LNCAP (cell line): ENCODE measurements around the gene ERRFI1.

Experiments used
- TF ChIP-seq, protein P1 (sequence below): fragments of 450-650 bp; IDR thresholded peaks from 2 replicates; pipeline ENCODE4 v1.5.1; 2017; ENCODE audit warnings: mild to moderate bottlenecking

ERRFI1 gene

DNA sequence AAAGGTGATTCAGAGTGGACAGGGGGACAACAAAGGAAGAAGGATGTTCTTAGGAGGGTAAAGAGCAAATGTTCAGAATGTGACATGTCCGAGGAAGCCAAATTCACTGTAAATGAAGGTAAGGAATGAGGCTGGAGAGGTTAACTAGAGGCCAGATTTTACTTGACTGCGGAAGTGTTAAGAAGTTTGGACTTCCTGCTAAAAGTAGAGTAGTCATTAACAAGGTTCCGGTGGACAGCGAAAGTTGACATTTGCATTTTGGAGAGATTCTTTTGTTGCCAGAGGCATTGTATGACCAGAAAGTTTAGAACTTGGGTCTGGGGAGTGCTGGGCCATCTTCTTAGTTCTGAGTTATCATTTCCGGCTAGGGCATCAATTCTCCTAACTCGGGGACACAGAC lies 7.2 kb upstream of the ERRFI1 start:
- TF ChIP-seq, protein P1, sequence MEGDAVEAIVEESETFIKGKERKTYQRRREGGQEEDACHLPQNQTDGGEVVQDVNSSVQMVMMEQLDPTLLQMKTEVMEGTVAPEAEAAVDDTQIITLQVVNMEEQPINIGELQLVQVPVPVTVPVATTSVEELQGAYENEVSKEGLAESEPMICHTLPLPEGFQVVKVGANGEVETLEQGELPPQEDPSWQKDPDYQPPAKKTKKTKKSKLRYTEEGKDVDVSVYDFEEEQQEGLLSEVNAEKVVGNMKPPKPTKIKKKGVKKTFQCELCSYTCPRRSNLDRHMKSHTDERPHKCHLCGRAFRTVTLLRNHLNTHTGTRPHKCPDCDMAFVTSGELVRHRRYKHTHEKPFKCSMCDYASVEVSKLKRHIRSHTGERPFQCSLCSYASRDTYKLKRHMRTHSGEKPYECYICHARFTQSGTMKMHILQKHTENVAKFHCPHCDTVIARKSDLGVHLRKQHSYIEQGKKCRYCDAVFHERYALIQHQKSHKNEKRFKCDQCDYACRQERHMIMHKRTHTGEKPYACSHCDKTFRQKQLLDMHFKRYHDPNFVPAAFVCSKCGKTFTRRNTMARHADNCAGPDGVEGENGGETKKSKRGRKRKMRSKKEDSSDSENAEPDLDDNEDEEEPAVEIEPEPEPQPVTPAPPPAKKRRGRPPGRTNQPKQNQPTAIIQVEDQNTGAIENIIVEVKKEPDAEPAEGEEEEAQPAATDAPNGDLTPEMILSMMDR, result no peak

GRCh38 chr1:8032366-8032910 lies 6.3 kb upstream of the ERRFI1 start:
- TF ChIP-seq, protein P1, result no peak

DNA sequence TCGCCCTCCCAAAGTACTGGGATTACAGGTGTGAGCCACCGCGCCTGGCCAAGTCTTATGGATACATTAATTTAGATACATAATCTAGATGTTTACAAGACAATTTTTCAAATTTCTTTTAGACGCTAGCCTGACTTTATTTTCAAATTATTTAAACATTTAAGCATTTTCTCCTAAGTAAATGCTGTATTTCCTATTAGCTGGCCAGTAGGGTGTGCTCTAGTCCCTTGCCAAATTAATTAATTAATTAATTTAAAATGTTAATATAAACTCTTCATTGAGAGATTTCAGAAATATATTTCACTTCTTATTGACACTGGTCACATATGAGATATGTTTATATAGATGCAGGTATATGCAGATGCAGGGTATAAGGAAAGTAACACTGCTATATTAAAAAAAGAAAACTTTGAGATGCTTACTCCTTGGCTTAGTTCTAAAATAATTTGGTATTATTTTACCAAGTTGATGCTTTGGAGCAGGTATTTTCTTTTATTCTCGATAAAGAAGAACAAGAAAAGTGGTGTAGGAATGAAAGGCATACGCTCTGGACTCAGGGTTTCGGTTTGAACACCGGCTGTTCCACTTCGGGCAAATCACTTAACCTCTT lies 5.2 kb upstream of the ERRFI1 start:
- TF ChIP-seq, protein P1, result peak; percentile 66

DNA sequence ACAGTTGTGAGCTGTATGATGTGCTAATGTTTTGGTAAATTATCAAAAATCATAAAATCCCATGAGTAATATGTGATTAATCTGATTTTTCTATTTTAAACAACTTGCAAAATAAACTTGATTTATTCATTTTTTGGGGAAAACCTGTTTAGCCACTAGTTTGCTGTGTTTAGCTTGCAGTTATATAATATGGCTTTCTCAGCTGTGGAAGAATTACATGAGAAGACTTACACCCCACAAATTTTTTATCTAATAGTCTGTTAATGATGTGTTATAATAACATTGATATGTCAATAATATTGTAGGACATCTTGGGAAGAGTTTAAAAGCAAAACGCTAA lies 2.4 kb upstream of the ERRFI1 start:
- TF ChIP-seq, protein P1, result no peak

GRCh38 chr1:8027748-8028570 lies 1.9 kb upstream of the ERRFI1 start:
- TF ChIP-seq, protein P1, result no peak

DNA sequence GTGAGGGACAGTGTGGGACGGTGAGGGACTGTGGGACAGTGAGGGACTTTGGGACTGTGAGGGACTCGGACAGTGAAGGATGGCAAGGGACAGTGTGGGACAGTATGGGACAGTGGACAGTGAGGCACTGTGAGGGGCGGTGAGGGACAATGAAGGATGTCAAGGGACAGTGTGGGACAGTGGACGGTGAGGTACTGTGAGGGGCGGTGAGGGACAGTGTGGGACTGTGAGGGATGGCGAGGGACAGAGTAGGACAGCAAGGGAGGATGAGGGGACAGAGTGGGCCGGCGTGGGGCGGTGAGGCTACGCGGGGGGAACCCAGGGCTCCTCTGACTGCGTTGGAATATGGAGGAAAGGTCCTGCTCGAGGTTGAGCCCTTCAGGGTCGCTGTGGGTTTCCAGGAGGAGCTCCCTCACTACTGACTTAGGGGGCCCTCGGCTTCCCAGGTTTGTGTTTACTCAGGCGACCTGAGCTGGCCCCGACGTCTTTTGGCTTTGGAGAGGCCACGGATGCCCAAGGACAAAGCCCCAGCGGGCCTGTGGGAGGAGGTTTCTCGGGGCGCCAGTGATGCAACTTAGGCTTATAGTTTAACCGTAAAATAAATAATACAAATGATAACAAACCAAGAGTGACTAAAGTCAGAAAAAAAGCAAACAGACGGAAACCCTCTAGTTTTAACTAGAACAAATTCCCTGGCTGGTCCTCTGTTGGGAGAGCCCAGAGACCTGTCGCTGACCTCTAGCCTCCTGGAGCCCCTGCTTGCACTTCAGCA lies 1.1 kb upstream of the ERRFI1 start:
- TF ChIP-seq, protein P1, result no peak

- TF ChIP-seq, protein P1, result no peak
These were observed 401 bp downstream of the ERRFI1 start for GRCh38 chr1:8025671-8026144.
